HuH-7.5 (cell line): ENCODE results near the gene EFNA1.

ENCODE experiments used
- DNase-seq: peaks from one replicate; pipeline ENCODE4 v3.0.0; 2011; ENCODE audit warnings: low spot score

EFNA1 gene

GRCh38 chr1:155124503-155125463 lies 2.9 kb upstream of the EFNA1 start:
- DNase-seq: no peak

GRCh38 chr1:155125511-155125945 lies 2.1 kb upstream of the EFNA1 start:
- DNase-seq: no peak

GRCh38 chr1:155125946-155126555 lies 1.6 kb upstream of the EFNA1 start:
- peak; percentile 61 for DNase-seq

GRCh38 chr1:155126556-155127104 lies 1.0 kb upstream of the EFNA1 start:
- DNase-seq: peak; percentile 70

- DNase-seq: no peak
Measured at GRCh38 chr1:155127967-155128754, 485 bp downstream of the EFNA1 start.

GRCh38 chr1:155128755-155129473 lies 1.2 kb downstream of the EFNA1 start:
- DNase-seq: peak; percentile 52

GRCh38 chr1:155130272-155131006 lies 2.8 kb downstream of the EFNA1 start:
- DNase-seq: no peak

GRCh38 chr1:155131285-155131684 lies 3.6 kb downstream of the EFNA1 start:
- DNase-seq: no peak

GRCh38 chr1:155131856-155132255 lies 4.2 kb downstream of the EFNA1 start:
- DNase-seq: no peak

GRCh38 chr1:155133799-155134281 lies 6.2 kb downstream of the EFNA1 start:
- DNase-seq: peak; percentile 79

- DNase-seq: no peak
Measured at GRCh38 chr1:155134322-155134721, 6.6 kb downstream of the EFNA1 start.

GRCh38 chr1:155134880-155135414 lies 7.3 kb downstream of the EFNA1 start:
- DNase-seq: peak; percentile 83

- DNase-seq: peak; percentile 89
Measured at GRCh38 chr1:155135415-155136028, 7.8 kb downstream of the EFNA1 start, which contains the start of gene SLC50A1. SLC50A1 (plus strand) TSS chr1:155135852; CDS start chr1:155135912, 60 bp downstream.

GRCh38 chr1:155136748-155137147 lies 9.1 kb downstream of the EFNA1 start:
- no peak for DNase-seq

- DNase-seq: no peak
Measured at GRCh38 chr1:155137154-155137949, 9.7 kb downstream of the EFNA1 start.

GRCh38 chr1:155139895-155140629 lies 12.4 kb downstream of the EFNA1 start, which contains the start of gene DPM3:
DPM3 (minus strand) TSS chr1:155140531; CDS start chr1:155140240, 291 bp downstream.
- peak; percentile 85 for DNase-seq

- no peak for DNase-seq
Measured at GRCh38 chr1:155140630-155140953, 12.9 kb downstream of the EFNA1 start.

GRCh38 chr1:155141749-155142148 lies 14.1 kb downstream of the EFNA1 start:
- no peak for DNase-seq
